ENCODE measurements around the gene ZBTB16.

Gene ZBTB16

GRCh38 chr11:114219559-114220349 is 160.2 kb downstream of the ZBTB16 start:
- DNase-seq: no peak

GRCh38 chr11:114221037-114221436 is 161.5 kb downstream of the ZBTB16 start:
- no peak for DNase-seq

- no peak for DNase-seq
Observed at GRCh38 chr11:114225661-114226060, 166.2 kb downstream of the ZBTB16 start.

- DNase-seq: no peak
Observed at GRCh38 chr11:114226356-114226755, 166.8 kb downstream of the ZBTB16 start.

GRCh38 chr11:114228435-114229411 is 169.2 kb downstream of the ZBTB16 start:
- DNase-seq: no peak

- no peak for DNase-seq
Observed at GRCh38 chr11:114230031-114230704, 170.7 kb downstream of the ZBTB16 start.

- DNase-seq: no peak
Observed at GRCh38 chr11:114232400-114233059, 173.0 kb downstream of the ZBTB16 start.

GRCh38 chr11:114233755-114234154 is 174.2 kb downstream of the ZBTB16 start:
- DNase-seq: no peak

GRCh38 chr11:114236829-114237228 is 177.3 kb downstream of the ZBTB16 start:
- no peak for DNase-seq

- DNase-seq: no peak
Observed at GRCh38 chr11:114237321-114238280, 178.1 kb downstream of the ZBTB16 start.

- DNase-seq: no peak
Observed at GRCh38 chr11:114239753-114240161, 180.2 kb downstream of the ZBTB16 start.

- no peak for DNase-seq
Observed at GRCh38 chr11:114242032-114242431, 182.5 kb downstream of the ZBTB16 start.

GRCh38 chr11:114243461-114244372 is 184.2 kb downstream of the ZBTB16 start:
- no peak for DNase-seq

GRCh38 chr11:114244726-114245394 is 185.3 kb downstream of the ZBTB16 start:
- DNase-seq: no peak

GRCh38 chr11:114246321-114247069 is 187.0 kb downstream of the ZBTB16 start:
- DNase-seq: no peak

GRCh38 chr11:114247070-114247789 is 187.7 kb downstream of the ZBTB16 start:
- DNase-seq: no peak

- no peak for DNase-seq
Observed at GRCh38 chr11:114250180-114250579, 190.7 kb downstream of the ZBTB16 start.

All from stimulated activated CD4-positive, alpha-beta T cell treated with anti-CD3 and anti-CD28 coated beads, Interleukin-12 subunit alpha, Interleukin-12 subunit beta, amount 100 ng/mL, for 4 hours (primary cell).